ENCODE data around the gene MX1. TPM values are rescaled to one million over a fixed set of nuclear protein-coding genes. Genes with fewer than 3 reads are reported as not detected.
A peak's percentile ranks its signal among the peaks of the same experiment; 100 is the strongest.

The MX1 gene
- total RNA-seq, 1 donor from 2014 or later = 36.9 TPM

- peak; percentile 78 for ATAC-seq
These were observed 34.8 kb downstream of the MX1 start for GRCh38 chr21:41460578-41461527.

DNA sequence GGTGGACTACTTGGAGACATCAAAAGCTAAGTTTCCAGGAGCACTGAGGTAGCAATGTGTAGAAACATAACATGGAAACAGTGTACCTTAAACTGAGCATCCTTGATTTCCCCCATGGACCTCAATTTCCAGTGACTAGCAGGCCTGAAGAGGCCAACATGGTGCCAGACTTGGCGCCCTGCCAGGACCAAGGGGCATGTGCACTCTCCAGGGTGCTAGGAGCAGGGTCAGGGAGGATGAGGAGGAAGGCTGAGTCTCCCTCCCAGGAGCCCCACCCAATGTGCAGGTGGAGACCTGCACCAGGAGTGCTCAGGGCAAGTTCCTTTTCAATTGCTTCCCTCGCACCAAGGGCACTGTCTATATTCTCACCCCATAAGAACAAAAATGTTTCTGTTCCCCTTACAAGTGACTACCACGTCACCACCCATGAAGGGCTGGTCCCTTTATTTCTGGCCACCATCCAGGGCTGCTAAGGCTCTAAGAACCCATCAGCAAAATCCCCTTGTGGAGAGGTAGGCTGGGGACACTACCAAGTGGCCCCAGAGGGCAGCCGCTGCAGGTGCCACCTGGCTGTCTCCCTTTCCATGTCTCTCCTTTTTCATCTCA, 39.2 kb downstream of the MX1 start:
- ATAC-seq = peak; percentile 8

- ATAC-seq = peak; percentile 21
These were observed 40.2 kb downstream of the MX1 start for GRCh38 chr21:41466024-41466820.

GRCh38 chr21:41470054-41470453, 44.0 kb downstream of the MX1 start:
- no peak for ATAC-seq

DNA sequence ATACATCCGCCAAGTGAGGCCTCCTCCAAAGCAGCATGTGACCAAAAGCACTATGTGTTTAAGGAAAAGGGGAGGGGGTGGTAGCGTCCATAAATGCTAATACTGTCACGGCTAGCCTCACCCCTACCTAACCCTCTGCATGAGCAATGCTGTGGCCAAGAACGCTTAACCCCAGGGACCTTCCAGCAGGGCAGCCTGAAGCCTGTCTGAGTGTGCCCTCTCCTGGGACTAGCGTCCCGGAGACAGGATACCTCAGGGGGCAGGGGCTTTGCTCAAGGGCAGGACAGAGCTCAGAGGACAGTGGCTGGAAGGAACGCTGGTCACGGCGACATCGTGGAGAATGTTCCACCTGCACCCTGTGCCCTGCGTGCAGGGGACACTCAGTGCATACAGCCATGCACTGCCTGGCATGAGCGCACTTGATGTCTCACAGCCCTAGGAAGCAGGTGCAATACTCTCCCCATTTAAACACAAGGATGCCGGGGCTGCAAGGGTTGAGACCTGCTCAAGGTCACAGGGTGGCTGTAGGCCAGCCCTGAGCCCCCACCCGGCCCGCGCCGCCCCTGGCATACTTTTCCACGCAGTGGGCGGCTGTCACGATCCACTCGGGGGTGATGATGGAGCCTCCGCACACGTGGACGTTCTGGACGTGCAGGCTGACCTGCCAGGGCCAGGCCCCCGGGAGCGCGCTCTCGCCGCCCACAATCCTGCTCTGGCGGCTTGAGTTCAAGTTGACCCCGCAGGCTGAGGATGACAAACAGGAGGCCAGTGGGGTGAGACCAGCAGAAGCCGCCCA, 46.9 kb downstream of the MX1 start:
- no peak for ATAC-seq

GRCh38 chr21:41475714-41476420, 49.8 kb downstream of the MX1 start:
- no peak for ATAC-seq

DNA sequence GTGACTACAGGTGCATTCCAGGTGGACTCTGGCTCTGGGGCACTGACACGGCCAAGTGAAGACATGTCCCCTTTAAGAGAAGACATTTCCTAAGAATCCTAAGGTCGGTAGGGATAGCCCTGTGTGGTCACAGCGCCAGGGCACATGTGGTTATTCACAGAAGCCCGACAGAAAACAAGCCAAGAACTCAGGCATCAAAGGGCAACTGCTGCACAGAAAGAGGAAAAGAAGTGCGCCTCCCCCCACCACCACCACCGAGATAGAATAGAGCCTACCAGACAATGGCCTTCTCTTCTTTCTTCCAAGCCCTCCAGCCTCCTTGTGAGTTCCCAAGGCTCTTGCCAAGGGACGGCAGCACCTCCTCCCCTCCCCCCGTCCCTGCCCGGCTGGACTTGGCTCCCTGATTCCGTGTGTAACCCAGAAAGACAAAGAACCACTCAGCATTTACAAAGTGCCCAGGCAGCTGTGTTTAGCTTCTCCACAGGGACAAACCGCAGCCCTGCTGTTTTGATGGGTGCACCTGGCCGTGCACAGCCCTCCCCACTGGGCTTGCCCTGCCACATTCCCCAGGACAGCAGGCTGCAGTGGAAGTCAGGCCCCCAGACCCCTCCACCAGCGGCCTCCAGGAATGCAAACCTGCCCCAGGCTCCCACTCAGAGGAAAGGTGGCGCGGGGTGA, 51.7 kb downstream of the MX1 start:
- no peak for ATAC-seq

- ATAC-seq = peak; percentile 5
These were observed 52.5 kb downstream of the MX1 start for GRCh38 chr21:41478319-41479177.

- ATAC-seq = no peak
These were observed 53.6 kb downstream of the MX1 start for GRCh38 chr21:41479686-41480085.

GRCh38 chr21:41480086-41480690, 54.1 kb downstream of the MX1 start:
- ATAC-seq = no peak

GRCh38 chr21:41481191-41481590, 55.2 kb downstream of the MX1 start:
- ATAC-seq = no peak

DNA sequence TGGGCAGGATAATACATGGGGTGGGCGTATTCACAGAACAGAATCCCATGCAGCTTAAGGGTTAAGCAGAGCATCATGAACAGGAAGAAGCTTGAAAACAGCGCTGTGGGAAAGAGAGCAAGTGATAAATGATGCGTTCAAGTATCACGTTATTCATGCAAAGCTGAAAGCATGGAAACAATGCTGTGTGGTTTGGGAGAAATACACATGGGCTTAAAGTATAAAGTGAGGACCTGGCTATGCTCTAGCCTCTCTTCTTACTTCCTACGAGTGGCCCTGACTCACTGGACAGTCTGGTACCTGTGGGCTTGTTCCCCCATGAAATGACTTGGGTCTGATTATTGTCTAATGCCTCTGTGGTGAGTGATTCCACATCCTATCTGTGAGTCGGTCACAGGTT, 56.3 kb downstream of the MX1 start:
- peak; percentile 7 for ATAC-seq

DNA sequence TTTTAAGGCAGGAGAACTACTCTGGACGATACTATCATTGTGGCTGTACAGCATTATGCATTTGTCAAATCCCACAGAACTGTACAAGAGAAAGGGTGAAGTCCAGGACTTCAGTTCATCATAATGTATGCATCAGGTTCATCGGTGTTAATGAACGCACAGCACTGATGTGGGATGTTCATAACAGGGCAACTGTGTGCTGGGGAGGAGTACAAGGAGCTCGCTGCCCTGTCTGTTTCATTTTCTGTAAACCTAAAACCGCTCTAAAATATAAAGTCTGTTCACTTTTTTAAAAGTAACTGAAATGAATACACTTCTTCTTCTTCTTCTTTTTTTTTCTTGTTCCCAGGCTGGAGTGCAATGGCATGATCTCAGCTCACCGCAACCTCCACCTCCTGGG, 56.9 kb downstream of the MX1 start:
- no peak for ATAC-seq

GRCh38 chr21:41483415-41483814, 57.4 kb downstream of the MX1 start:
- ATAC-seq = no peak

GRCh38 chr21:41483973-41484372, 57.9 kb downstream of the MX1 start:
- no peak for ATAC-seq

GRCh38 chr21:41487082-41487481, 61.0 kb downstream of the MX1 start:
- no peak for ATAC-seq

DNA sequence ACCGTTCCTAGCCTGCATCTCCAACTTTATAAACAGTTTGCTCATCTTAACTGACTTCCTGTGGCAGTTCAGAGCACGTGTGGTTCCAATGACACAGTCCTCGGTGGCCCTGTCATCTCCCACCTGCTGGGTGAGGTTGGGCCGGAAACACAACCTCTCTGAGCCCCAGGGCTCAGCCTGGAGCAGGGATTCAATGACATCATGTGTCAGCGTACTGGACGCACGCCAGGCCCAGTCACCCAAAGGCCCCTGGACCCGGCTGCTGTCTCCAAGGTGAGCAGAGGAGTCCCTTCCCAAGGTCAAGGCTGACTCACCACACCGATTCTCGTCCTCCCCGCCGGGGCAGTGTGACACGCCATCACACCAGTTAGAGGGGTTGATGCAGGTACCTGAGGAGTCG, 62.0 kb downstream of the MX1 start:
- ATAC-seq = peak; percentile 66

GRCh38 chr21:41489329-41489728, 63.3 kb downstream of the MX1 start:
- no peak for ATAC-seq

DNA sequence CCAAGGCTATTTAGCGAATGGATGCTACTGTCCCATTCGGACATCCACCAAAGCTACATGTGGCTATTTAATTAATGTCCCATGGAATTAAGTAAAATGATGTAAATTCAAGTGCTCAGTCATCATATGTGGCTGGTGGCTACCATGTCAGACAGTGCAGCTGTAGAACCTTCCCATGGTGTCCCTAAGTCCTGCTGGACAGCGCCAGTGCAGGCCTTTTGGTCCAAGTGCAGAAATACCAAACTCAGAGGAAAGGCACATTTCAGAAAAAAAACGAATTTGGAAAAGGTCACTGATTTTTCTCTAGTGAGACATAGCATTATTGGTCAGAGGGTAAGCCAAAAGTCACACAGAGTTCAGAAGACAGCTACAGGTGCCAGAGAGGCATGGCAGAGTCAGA, 64.3 kb downstream of the MX1 start:
- peak; percentile 17 for ATAC-seq

- no peak for ATAC-seq
These were observed 65.4 kb downstream of the MX1 start for GRCh38 chr21:41491412-41491811.

Data from esophagus mucosa (tissue), 1 donor.